Suppressor macrophage (primary cell): Measurements from ENCODE around the gene PTMS.

Experiments
- DNase-seq, 4 experiments: peaks; one replicate each; pipeline ENCODE4 v3.0.0-alpha.2; 2020 to 2022

The PTMS gene

GRCh38 chr12:6752167-6752920 lies 13.8 kb upstream of the PTMS start:
- no peak for DNase-seq

GRCh38 chr12:6752921-6753771 lies 13.0 kb upstream of the PTMS start, which contains the start of gene MLF2:
TSS of gene MLF2 (minus strand) at chr12:6753141. CDS start at chr12:6752334, 807 bp downstream.
- peak; percentile 99 for DNase-seq

GRCh38 chr12:6753772-6754356 lies 12.3 kb upstream of the PTMS start:
- peak in 3 of 4 experiments; percentile 52 to 61 (median 55) for DNase-seq

GRCh38 chr12:6754411-6754810 lies 11.8 kb upstream of the PTMS start:
- DNase-seq, result peak; percentile 44 to 81 (median 68)

- no peak for DNase-seq
Measured at GRCh38 chr12:6757028-6757690, 9.0 kb upstream of the PTMS start.

- DNase-seq, result peak in 3 of 4 experiments; percentile 41 to 47 (median 42)
Measured at GRCh38 chr12:6758506-6759095, 7.6 kb upstream of the PTMS start.

- no peak for DNase-seq
Measured at GRCh38 chr12:6759741-6760140, 6.4 kb upstream of the PTMS start.

GRCh38 chr12:6763380-6763779 lies 2.8 kb upstream of the PTMS start:
- no peak for DNase-seq

- DNase-seq, result peak; percentile 72 to 85 (median 82)
Measured at GRCh38 chr12:6764011-6764828, 1.9 kb upstream of the PTMS start.

- DNase-seq, result no peak
Measured at GRCh38 chr12:6765048-6765633, 1.0 kb upstream of the PTMS start.

GRCh38 chr12:6766651-6767349 lies 637 bp downstream of the PTMS start:
- DNase-seq, result peak; percentile 73 to 92 (median 83)

- DNase-seq, result no peak
Measured at GRCh38 chr12:6767353-6768319, 1.5 kb downstream of the PTMS start.

GRCh38 chr12:6768437-6768914 lies 2.3 kb downstream of the PTMS start:
- DNase-seq, result no peak

- DNase-seq, result no peak
Measured at GRCh38 chr12:6768990-6769389, 2.8 kb downstream of the PTMS start.

GRCh38 chr12:6769666-6770065 lies 3.5 kb downstream of the PTMS start:
- no peak for DNase-seq

GRCh38 chr12:6770094-6770493 lies 3.9 kb downstream of the PTMS start:
- no peak for DNase-seq

GRCh38 chr12:6770600-6770999 lies 4.4 kb downstream of the PTMS start:
- no peak for DNase-seq

GRCh38 chr12:6771091-6771495 lies 4.9 kb downstream of the PTMS start:
- peak; percentile 86 to 95 (median 92) for DNase-seq
